Endometrial microvascular endothelial cells (primary cell): ENCODE measurements around the gene PAX3. TPM values are rescaled to one million over a fixed set of nuclear protein-coding genes. Genes with fewer than 3 reads are reported as not detected.

Source experiments
- in situ Hi-C: cut with HindIII; loops from 2 replicates; pipeline ENCODE4 v1.10.0; 2017; ENCODE audit warnings: low sequenced_read_pairs, low pct_unique_long_range_greater_than_20kb; ENCODE audit errors: inconsistent ontology term
- total RNA-seq: library from RNA; depleted of rRNA; stranded (reverse); fragments of >200 nt; gene quantifications from one replicate; pipeline ENCODE4 v1.2.3, GENCODE V29; 2015; ENCODE audit errors: inconsistent ontology term

The PAX3 gene
- total RNA-seq, 1 donor from 2014 or later: not detected

DNA sequence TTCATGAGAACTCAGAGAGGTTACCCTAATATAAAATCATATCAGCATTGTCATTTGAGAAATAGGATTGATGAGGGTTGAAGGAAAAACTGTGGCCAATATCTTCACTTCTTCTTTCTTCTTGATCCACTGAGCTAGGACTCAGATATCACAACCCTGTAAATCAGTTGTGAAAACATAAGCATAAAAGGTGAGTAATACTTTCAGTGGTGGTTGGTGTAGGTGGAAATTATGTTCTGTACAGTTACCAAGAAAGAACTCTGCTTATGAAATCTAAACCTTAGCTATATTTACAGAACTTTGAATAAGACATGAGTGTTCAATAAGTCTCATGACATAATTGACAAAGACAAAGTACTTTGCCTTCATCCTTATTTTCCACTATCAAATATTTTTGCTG is 56.3 kb downstream of the PAX3 start:
- in situ Hi-C loops: no loop called here

DNA sequence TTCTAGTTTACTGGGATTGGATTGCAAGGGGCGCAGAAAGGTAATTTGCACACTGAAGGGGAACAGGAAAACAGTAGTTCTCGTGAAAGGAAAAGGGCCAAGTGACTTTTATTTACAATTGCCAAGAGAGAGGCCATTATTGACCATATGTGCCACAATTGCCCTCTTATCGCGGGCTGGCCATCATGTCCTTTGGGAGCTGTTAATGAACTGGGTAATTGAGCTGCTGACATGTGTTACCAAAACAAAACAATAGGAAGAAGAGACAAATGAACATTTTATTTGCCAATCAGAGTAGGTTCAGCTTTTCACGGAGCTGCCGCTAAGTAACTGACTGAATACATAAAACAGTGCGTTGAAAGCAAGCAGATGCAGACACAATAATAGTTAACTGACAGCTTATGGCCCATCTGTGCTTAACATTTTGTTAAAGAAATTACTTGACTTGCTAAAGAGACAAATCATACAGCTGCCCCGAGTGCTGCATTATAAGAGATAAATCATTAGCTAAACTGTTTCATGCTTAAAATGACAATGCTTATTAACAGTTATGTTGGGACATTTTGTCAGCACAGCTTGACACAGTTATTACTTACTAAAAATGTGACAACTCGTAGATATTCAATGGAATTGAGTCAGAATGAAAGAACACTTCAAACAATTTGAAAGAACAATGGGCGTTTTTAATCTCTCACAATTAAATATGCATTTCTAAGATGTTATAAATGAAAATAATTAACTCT is 57.5 kb downstream of the PAX3 start:
- in situ Hi-C loops: no loop called here

DNA sequence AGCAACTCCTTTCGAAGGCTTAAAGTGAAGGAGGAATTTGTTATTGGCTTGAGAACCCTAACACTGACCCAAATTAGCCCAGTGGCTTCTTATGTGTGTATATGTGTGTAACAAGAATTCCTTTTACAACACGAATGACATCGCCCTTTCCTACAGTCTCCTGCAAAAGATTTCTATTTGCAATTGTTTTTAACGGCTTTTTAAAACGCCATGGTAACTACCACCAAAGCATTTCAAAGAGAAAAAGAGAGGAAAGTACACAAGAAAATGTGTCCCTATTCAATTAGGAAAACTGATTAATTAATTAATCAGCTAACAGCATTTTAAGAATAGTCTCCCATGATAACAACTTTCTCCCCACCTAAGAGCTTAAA is 58.1 kb downstream of the PAX3 start:
- in situ Hi-C loops: no loop called here

DNA sequence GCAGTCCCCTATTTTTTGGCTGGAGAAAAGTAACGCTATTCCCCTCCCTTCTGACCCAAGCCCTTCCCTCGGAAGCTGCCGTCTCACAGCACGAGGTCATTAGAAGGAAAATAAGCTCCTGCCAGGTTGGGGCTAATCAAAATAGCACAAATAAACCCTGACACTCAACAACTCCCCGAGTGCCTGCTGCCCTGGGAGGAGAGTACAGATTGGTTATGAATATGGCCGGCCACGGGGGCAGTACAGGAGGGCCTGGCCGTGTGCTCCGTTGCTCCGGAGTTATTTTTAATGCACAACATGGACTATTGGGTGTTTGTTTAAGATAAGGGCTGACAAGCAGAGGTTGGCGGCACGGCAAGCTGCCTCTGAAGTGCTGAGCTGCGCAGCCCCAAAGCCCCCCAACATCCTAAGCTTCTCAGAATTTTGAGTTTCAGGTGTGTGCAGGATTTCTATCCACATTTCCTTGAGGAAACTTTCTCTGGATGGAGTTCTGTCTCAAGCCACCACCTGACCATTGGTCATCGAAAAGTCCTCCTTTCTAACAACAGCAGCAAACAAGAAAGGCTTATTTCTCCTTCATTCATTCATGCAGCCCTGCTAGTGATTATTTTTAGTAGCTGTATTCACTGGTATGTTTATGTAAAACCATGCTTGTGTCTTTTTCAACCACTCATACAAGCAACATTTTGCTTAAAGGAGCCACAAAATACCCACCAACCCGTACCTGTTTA is 58.7 kb downstream of the PAX3 start:
- in situ Hi-C loops: no loop called here

DNA sequence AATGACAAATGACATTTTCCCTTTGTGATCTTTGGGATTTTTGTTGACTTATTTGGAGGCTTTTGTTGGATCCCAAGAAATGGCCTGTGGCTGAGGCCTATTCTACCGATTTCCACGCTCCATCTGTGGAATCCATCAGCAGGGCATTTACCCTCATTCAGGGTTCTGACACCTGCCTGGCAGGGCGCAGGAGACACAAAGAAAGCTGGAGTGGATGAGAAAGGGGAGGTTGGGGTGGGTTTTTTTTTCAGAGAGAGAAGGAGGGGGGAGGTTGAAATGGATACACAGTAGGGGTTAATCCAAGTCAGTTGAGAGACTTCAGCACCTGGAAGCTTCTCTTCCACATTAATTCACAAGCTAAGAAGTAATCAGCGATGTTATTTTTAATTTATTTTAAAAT is 59.7 kb downstream of the PAX3 start:
- in situ Hi-C loops: no loop called here

DNA sequence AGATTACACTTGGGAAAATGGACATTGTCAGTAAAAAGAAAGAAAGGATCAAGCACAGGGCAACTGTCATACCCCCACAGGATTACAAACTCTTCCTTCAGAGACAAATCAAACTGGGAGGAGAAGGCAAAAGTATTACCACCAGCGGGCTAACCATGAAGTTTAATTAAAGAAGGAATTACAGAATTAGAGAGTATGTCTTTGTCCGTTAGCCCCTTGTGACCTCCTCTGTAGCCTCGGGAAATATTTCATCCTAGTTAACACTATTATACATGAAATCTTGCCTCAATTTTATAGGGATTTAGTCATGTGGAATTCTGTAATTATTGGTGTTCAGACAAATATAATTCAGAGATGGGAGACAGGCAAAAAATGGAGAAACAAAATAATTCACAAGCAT is 60.7 kb downstream of the PAX3 start:
- in situ Hi-C loops: no loop called here

DNA sequence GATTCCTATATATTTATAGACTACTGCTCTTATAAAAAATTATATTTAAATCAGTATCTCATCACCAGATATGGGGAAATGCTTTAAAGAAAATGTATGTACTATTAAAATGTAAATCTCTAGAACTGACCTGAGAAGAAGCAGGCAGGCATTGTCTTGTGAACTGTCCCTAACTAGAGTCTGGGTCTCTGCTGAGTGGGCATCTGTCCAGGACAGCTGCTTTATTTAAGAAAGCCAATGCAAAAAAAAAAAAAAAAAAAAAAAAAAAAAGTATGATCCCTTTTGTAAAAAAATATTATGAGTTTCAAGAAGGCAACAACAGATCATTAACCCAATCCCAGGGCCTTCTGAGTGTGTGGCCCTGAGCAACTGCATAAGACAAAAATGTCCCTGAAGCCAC is 66.0 kb downstream of the PAX3 start:
- in situ Hi-C loops: no loop called here

DNA sequence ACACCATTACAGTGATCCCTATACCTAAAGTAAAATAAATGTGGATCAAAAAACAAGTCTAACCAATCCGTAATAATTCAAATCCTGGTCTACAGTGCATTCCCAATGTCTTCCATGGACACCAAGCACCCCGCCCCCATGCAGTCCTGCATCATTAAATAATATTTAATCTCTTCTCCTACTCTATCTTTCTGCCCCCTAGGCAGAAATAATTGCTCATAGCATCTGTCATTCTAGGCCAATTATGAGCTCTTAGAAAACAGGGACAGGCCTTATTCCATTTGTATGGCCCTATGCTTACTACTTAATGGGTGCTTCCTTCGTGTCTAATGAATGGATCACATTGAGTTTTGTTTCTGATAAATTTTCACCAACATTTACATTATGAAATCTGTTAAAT is 66.4 kb downstream of the PAX3 start:
- in situ Hi-C loops: no loop called here

DNA sequence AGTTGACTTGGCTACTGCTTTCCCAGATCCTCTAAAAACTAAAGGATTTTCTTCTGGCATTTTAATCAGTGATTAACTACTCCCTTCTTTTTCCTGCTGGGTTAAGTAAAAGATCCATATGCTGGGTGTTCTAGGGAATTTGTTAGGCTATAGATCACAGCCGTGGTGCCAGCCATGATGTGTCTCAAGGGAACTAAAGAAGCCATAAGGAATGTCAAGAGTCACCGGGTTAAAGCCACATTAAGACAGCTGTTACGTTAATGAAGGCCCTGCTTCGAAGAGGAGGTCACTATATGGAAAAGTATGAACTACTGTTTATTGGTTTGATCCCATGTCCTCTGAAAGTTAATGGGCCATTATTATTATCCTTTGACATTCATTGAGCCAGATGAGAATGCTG is 70.7 kb downstream of the PAX3 start:
- in situ Hi-C loops: no loop called here

DNA sequence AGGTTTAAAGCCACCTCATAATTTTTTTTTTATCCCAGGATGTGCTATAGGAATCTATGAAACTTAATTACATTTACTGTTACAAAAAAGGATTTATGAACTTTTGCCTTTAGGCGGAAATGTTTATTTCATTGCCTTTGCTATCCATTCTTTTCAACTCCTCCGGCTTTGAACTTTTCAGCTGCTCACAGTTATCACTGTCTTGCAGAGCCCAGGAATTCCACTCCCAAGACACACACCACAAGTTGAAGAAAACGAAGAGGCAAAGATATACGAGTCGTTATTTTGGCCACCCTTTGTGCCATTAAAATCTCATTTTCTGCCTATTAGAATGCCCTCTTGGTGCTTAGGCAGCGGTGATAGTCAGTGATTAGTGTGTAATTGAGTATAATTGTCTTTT is 80.0 kb downstream of the PAX3 start:
- in situ Hi-C loops: no loop called here

DNA sequence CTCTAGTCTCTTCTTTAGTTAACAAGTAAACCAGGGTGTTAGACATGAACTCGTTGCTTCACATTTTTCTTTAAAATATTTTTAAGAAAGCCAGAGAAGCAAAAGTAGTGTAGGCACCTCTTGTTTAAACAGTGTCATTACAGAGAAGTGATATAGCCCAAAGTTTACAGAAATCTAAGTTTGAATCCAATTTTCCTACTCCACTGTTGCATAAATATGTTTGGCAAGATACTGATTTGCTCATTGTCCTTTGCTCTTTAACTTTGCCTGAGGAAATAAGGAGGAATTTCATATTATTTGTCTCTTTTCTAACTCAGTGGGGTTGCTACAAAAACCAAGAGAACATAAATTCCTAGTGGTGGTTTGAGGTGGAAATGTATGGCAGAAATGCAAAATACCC is 81.1 kb downstream of the PAX3 start:
- in situ Hi-C loops: no loop called here

DNA sequence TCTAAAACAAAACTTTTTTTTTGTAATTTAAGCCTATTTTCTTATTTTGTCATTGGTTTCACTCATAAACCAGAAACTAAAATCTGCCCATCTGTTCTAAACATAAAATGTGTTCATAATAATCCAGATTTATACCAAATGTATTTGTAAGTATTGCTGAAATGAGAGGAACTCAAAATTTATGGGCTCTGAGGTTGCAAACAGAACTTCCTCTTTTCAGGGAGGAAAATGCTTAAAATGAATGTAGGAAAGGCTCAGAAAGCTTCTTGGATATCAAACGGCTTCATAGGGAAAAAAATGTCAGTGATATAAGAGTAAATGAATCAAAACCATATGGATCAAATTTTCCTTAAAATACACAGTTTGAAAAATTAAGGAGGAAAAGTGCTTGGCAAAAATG is 83.9 kb downstream of the PAX3 start:
- in situ Hi-C loops: no loop called here

DNA sequence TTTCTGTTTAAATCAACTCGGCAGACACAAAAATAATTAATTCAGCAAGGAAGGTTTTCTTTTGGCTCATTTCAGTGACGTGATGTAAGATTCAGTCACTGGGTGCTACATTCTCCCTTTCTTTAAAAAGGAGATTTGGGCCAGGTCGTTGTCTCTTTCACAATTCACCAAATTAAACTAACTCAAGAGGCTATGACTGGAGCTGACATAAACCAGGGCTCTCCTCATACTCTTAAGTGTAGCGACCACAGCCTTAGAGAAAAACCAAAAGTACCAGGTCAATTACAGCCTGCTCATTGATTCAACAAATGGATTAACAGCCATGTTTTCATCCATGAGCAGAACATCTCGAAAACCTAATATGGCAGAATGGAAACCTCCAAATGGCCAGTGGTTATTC is 85.7 kb downstream of the PAX3 start:
- in situ Hi-C loops: no loop called here

DNA sequence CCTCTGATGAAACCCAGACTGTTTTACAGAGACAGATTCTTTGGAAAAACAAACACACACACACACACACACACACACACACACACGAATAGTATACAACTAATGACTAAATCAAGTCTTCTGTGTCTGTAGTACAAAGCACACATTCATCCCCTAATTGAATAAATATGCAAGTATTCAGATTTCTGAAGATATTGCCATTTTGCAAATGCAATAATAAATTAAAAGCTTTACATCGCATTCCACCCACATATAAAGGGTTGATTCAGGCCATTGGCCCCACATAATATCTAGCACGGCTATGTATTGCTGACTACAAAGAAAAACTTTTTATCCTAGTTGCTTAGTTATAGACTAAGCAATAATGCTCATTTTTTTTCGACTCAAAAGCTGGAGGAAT is 86.2 kb downstream of the PAX3 start:
- in situ Hi-C loops: no loop called here

DNA sequence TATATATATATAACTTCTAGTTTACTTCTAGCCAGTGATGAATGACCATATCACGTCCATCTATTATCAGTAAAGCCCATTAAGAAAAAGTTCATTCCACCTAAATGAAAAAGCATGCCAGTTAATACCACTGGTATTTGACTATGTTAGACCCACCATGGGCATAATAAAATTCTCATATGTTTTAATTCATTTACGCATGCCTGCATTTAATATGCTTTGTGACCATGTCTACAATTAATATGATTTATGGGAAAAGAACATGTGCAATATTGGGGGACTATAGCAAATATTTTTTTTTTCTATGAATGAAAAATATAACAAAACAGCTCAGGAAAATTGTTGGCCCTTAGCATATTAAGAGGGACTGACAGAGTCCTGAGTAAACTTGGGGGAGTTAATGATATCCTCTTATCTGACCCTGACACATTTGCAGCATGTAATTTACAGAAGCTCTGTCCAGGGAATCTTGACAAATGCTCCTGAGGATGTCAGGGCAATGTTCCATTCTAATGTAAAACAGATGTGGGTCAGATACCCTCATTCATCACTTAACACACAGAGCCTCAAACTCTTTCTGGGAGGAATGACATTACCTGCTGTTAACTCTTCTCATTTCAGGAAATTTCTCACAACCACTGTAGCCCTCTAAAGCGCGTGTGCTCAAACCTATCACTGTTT is 90.6 kb downstream of the PAX3 start:
- in situ Hi-C loops: no loop called here

DNA sequence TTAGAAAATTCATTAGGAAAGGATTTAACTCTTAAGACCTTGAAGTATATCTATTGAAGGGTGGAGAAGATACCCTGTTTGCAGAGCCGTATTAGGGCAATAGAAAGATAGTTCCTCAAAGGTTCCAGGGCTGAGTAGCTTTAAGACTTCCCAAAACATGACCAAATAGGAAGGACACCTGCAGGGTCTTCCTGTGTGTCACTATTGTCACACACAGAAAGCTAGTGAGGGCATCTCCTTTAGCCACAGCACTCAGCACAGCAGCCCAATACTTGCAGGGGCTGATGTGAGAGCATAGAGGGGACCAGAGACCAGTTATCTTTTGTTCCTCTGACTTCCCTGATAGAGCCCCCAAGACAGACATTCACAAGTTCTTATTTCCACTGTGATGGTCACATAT is 93.7 kb downstream of the PAX3 start:
- in situ Hi-C loops: no loop called here

DNA sequence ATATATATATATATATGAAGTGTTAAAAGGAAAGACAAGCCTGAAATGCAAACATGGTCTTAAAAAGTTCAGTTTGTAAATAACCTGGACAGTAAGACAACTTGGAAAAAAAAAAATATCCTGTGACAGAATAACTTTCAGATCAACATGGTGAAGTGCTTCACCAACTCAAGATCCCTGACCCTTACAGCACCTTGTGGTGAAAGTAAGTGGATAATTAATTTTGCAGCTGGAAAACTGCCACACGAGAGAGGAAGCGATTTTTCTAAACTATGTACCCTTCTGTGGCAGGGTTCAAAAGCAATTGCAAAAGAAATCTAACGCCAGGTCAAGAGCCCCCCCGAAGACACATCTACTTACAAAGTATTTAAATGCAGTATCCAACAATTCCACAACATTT is 95.8 kb downstream of the PAX3 start:
- in situ Hi-C loops: no loop called here

DNA sequence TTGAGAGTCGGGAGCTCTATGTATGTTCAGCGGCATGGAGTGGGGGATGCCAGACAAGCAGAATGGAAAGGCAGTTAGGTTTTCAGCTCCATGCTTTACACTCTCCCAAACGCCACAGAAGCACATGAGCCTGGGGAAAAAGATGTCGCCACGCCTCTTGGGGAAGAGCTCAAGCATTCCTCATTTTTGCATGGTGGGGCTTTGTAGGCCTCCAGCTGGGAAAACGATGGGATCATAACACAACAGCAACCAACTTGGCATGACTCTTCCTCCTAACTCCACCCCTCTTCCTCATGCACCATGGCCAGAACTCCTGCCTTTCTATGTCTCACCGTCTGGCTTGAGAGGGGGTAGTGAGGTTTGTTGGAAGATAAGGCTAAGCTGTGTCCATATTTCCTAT is 102.6 kb downstream of the PAX3 start:
- in situ Hi-C loops: no loop called here

DNA sequence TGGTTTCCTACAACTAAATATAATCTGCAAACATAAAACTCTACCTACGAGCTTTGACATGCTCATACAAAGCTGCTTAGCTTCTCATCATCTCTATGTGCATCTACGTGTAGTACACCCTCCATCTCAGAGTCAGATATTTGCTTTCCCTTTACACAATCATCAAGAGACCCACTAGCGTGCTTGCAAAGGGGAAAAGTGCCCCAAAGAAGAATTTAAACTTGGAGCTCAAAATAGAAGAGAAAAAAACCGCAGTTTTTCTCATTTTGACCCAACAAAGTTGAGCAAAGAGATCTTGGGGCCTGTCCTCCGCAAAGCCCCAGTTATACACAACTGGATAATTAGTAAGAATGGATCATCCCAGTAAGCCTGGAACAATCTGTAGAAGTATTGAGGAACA is 104.1 kb downstream of the PAX3 start:
- in situ Hi-C loops: no loop called here

DNA sequence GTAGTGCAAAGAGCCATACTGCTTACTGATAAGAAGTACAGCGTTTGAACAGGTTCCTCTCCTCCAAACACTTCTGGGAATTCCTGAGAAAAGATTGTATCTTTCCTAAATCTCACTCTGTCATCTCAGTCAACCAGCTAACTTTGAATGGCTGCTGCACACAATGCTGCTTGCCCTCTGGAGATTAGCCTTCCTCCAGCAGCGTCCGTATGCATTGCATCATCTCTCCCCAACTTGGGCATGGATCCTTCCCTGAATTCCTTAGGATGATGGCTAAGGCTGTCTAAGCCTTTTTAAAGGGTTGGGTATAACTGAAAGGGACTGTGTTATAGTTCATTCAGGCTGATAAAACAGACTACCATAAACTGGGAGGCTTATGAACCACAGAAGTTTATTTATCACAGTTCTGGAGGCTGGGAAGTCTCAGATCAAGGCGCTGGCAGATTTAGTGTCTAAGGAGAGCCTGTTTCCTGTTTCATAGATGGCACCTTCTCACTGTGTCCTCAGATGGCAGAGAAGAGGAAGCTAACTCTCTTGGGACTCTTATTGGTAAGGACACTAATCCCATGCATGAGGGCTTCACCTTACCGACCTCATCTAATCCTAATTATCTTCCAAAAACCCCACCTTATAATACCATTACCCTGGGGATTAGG is 105.3 kb downstream of the PAX3 start:
- in situ Hi-C loops: no loop called here
